Spleen (tissue), 11 donors: ENCODE measurements around the gene WDR70. TPM values are rescaled to one million over a fixed set of nuclear protein-coding genes. Genes with fewer than 3 reads are reported as not detected.

Experiments used
- DNase-seq: peaks from one replicate; pipeline ENCODE4 v3.0.0-alpha.2; 2020
- H3K27ac ChIP-seq, 8 donors: fragments of 200-600 bp; sonication (generic) in 7 of 8; 1 replicate in 4 of 8; 2 replicates in 4 of 8; pipeline versions ENCODE4 v1.5.0 to v1.8.0; 2016 to 2021; ENCODE audit warnings: inconsistent platforms in 4 of 8, mild to moderate bottlenecking in 4 of 8, moderate library complexity in 1 of 8
- H3K27me3 ChIP-seq, 7 donors: fragments of 200-600 bp; sonication (generic) in 6 of 7; replicated peaks in 1 of 7; 1 replicate in 4 of 7; 2 replicates in 3 of 7; pipeline versions ENCODE4 v1.5.0 to v1.8.0; 2016 to 2021; ENCODE audit warnings: inconsistent platforms in 3 of 7, mild to moderate bottlenecking in 1 of 7
- H3K36me3 ChIP-seq, 6 donors: fragments of 200-600 bp; sonication (generic) in 5 of 6; 1 replicate in 4 of 6; 2 replicates in 2 of 6; pipeline versions ENCODE4 v1.5.0 to v1.8.0; 2016 to 2021; ENCODE audit warnings: inconsistent platforms in 2 of 6
- H3K4me1 ChIP-seq, 6 donors: fragments of 200-600 bp; sonication (generic) in 5 of 6; 1 replicate in 3 of 6; 2 replicates in 3 of 6; pipeline versions ENCODE4 v1.5.0 to v1.8.0; 2016 to 2021; ENCODE audit warnings: inconsistent platforms in 3 of 6
- H3K4me3 ChIP-seq, 8 donors: fragments of 200-600 bp; sonication (generic) in 7 of 8; 1 replicate in 4 of 8; 2 replicates in 4 of 8; pipeline versions ENCODE4 v1.5.0 to v1.8.0; 2016 to 2021; ENCODE audit warnings: inconsistent platforms in 4 of 8, mild to moderate bottlenecking in 4 of 8, moderate library complexity in 2 of 8
- H3K9me3 ChIP-seq, 8 donors: fragments of 200-600 bp; sonication (generic) in 7 of 8; 1 replicate in 4 of 8; 2 replicates in 4 of 8; pipeline versions ENCODE4 v1.5.0 to v1.8.0; 2016 to 2021; ENCODE audit warnings: inconsistent platforms in 4 of 8
- CTCF ChIP-seq, 11 experiments: fragments of 200-600 bp in 7 of 11; fragments of 450-650 bp in 4 of 11; sonication (generic) in 4 of 11; IDR thresholded peaks in 8 of 11; conservative IDR thresholded peaks in 3 of 11; 1 replicate in 7 of 11; 2 replicates in 4 of 11; pipeline versions ENCODE4 v1.4.0 to v1.8.0; 2016 to 2021; ENCODE audit warnings: antibody characterized with exemption in 11 of 11, inconsistent platforms in 4 of 11, mild to moderate bottlenecking in 1 of 11
- POLR2A ChIP-seq, 3 donors: fragments of 450-650 bp; IDR thresholded peaks; one replicate each; pipeline ENCODE4 v1.5.1; 2017; ENCODE audit warnings: antibody characterized with exemption in 3 of 3, mild to moderate bottlenecking in 1 of 3
- POLR2AphosphoS5 ChIP-seq, 3 donors: sonication (generic); formaldehyde crosslinking; IDR thresholded peaks; one replicate each; pipeline ENCODE4 v1.5.1; 2017; ENCODE audit warnings: antibody characterized with exemption in 3 of 3
- WGBS, 5 donors: extraction: QIAGEN DNeasy Blood & Tissue Kit in 3 of 5; methylation state at CpG; one replicate each; pipeline versions ENCODE4 v1.1.5 to v1.1.7; 2013 to 2018; 5-methylcytosine and 5-hydroxymethylcytosine counted together
- intact Hi-C: fragments of 100-400 bp; cut with DNase I; formaldehyde crosslinking; loops from one replicate; pipeline ENCODE4 v1.15.0; 2023; ENCODE audit warnings: low total_unique reads
- polyA plus RNA-seq, 3 donors: library from polyadenylated mRNA; stranded (reverse); fragments of 200-250 nt; gene quantifications; one replicate each; pipeline ENCODE4 v1.2.1, GENCODE V29; 2013
- total RNA-seq, 7 donors: library from RNA; depleted of rRNA in 3 of 7; stranded (reverse); fragments of >200 nt in 3 of 7; fragmentation: NEBNext Ultra II Directional in 4 of 7; extraction: Animal tissue kit (Norgen Biotek cat#: 25700) in 4 of 7; gene quantifications; one replicate each; pipeline versions ENCODE4 v1.1.0 to v1.2.1, GENCODE V29; 2016 to 2021
- donor health status: healthy with polysubstance abuse.
- donor health status: DM: no; HTN: no; CAD: no; lungs with moderate emphysema.
- donor health status: DM: no; HTN: no; CAD: no.
- donor health status: Bipolar disorder and iron deficiency.
- donor health status: healthy.
- donor health status: DM: no; HTN: no; CAD: no.
- donor health status: DM: yes; HTN: yes; CAD: no.

The WDR70 gene
- total and polyA plus RNA-seq, 10 donors, result 24.7 to 51.7 (median 33.4) TPM

GRCh38 chr5:37603072-37603471 lies 224.0 kb downstream of the WDR70 start:
- no peaks in the 10 kb centered on the region for H3K27me3 ChIP-seq
- WGBS, 5 donors, result 92 to 95% (median 95%) methylated on average over 1 of the region's 1 CpG
- no peaks in the 10 kb centered on the region for H3K4me1 ChIP-seq
- peaks cover 0 to 34% (median 2%) of the 10 kb centered on the region in 6 donors for H3K36me3 ChIP-seq
- H3K27ac ChIP-seq, result no peak overlapping the region
- intact Hi-C loops, result no loop called here
- no peak overlapping the region for H3K4me3 ChIP-seq
- H3K9me3 ChIP-seq, result peaks cover 0 to 25% (median 23%) of the 10 kb centered on the region in 8 donors
- no peak for DNase-seq
- TF ChIP-seq POLR2A (IDR thresholded peaks at IDR 0.05), result no peak
- no peak for TF ChIP-seq CTCF (IDR thresholded peaks at IDR 0.05 in 8 of 11, conservative IDR thresholded peaks at IDR 0.05 in 3 of 11)
- no peak for TF ChIP-seq POLR2AphosphoS5 (IDR thresholded peaks at IDR 0.05)

DNA sequence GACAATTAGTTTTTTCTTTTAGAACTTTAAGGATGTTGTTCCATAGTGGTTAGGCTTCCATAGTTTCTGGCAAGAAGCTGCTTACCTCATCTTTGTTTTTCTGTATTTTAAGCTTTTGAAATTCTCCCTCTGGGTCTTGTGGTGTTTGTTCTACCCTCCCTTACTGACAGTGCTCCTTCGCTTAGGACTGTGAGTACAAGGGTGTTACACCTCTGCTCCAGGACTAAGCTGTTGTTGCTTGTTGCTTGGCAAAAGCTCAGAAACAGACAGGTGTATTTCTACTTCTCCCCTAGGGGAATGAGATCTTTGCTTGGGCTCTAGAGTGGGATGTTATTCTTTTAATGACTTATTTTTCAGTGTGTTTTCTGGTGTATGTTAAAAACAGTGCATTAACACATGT lies 225.2 kb downstream of the WDR70 start:
- Histone ChIP-seq H3K4me3 (no peak overlapping the region), H3K27ac (no peak overlapping the region), H3K9me3 (peaks cover 0 to 24% (median 22%) of the 10 kb centered on the region in 8 donors), H3K4me1 (no peaks in the 10 kb centered on the region), H3K27me3 (no peaks in the 10 kb centered on the region), H3K36me3 (peaks cover 0 to 45% (median 0%) of the 10 kb centered on the region in 6 donors)
- TF ChIP-seq POLR2A (IDR thresholded peaks at IDR 0.05) (no peak), CTCF (IDR thresholded peaks at IDR 0.05 in 8 of 11, conservative IDR thresholded peaks at IDR 0.05 in 3 of 11) (no peak), POLR2AphosphoS5 (IDR thresholded peaks at IDR 0.05) (no peak)
- no peak for DNase-seq
- intact Hi-C loops, result no loop called here
- WGBS, 5 donors, result 92 to 100% (median 97%) methylated on average over 1 of the region's 1 CpG

GRCh38 chr5:37606148-37606547 lies 227.0 kb downstream of the WDR70 start:
- no peak overlapping the region for H3K4me3 ChIP-seq
- no peaks in the 10 kb centered on the region for H3K4me1 ChIP-seq
- WGBS, 5 donors, result 88 to 98% (median 95%) methylated on average over 1 of the region's 1 CpG
- intact Hi-C loops, result no loop called here
- no peak for DNase-seq
- peaks cover 0 to 51% (median 0%) of the 10 kb centered on the region in 6 donors for H3K36me3 ChIP-seq
- TF ChIP-seq POLR2A (IDR thresholded peaks at IDR 0.05), result no peak
- no peak for TF ChIP-seq CTCF (IDR thresholded peaks at IDR 0.05 in 8 of 11, conservative IDR thresholded peaks at IDR 0.05 in 3 of 11)
- no peak for TF ChIP-seq POLR2AphosphoS5 (IDR thresholded peaks at IDR 0.05)
- H3K27ac ChIP-seq, result no peak overlapping the region
- no peaks in the 10 kb centered on the region for H3K27me3 ChIP-seq
- peaks cover 0 to 6% (median 5%) of the 10 kb centered on the region in 8 donors for H3K9me3 ChIP-seq

DNA sequence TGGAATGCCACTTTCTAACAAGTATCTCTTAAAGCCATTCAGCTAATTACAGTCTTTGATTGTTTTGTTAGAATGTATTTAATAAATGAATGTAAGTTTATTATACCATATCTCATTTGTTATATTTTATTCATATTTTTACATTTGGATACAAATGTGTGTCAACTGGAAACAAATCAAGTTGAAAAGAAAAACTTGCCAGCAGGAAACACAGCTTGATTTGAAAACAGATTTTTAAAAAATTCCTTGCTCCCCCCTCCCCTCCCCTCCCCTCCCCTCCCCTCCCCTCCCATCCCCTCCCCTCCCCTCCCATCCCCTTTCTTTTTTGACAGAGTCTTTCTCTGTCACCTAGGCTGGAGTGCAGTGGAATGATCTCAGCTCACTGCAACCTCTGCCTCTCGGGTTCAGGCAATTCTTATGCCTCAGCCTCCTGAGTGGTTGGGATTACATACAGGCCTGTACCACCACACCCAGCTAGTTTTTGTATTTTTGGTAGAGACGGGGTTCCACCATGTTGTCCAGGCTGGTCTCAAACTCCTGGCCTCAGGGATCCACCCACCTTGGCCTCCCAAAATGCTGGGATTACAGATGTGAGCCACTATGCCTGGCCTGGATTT lies 227.6 kb downstream of the WDR70 start:
- TF ChIP-seq CTCF (IDR thresholded peaks at IDR 0.05 in 8 of 11, conservative IDR thresholded peaks at IDR 0.05 in 3 of 11) (no peak), POLR2AphosphoS5 (IDR thresholded peaks at IDR 0.05) (no peak), POLR2A (IDR thresholded peaks at IDR 0.05) (no peak)
- 92 to 100% (median 100%) methylated on average over 2 of the region's 2 CpGs for WGBS, 5 donors
- Histone ChIP-seq H3K9me3 (no peaks in the 10 kb centered on the region), H3K27ac (no peak overlapping the region), H3K36me3 (peaks cover 0 to 47% (median 0%) of the 10 kb centered on the region in 6 donors), H3K27me3 (no peaks in the 10 kb centered on the region), H3K4me3 (no peak overlapping the region), H3K4me1 (no peaks in the 10 kb centered on the region)
- DNase-seq, result no peak
- intact Hi-C loops, result no loop called here
